AG08395 (cell line): ENCODE results near the gene KAZALD1.
"Not testable (repeated sequence)": the region's sequence is repeated elsewhere in the genome, so short reads cannot be mapped to it uniquely, and the experiment has no call there.

Experiments used
- DNase-seq: peaks from one replicate; pipeline ENCODE4 v3.0.0; 2012; ENCODE audit warnings: mixed read lengths, low spot score

The KAZALD1 gene

GRCh38 chr10:101030496-101031127, 31.2 kb upstream of the KAZALD1 start:
- DNase-seq, result no peak

GRCh38 chr10:101031128-101031795, 30.5 kb upstream of the KAZALD1 start, which contains the start of the genes PDZD7 and SFXN3:
PDZD7 (minus strand) TSS chr10:101031129; CDS start chr10:101030219, 910 bp downstream.
SFXN3 (plus strand) TSS chr10:101031234; CDS start chr10:101034695, 3,461 bp downstream.
- DNase-seq, result peak; percentile 98

- DNase-seq, result peak; percentile 74
These were observed 29.8 kb upstream of the KAZALD1 start for GRCh38 chr10:101031796-101032636.

- DNase-seq, result peak; percentile 91
These were observed 29.1 kb upstream of the KAZALD1 start for GRCh38 chr10:101032637-101033224.

GRCh38 chr10:101033276-101033675, 28.5 kb upstream of the KAZALD1 start:
- DNase-seq, result no peak

GRCh38 chr10:101034404-101034803, 27.4 kb upstream of the KAZALD1 start:
- not testable (repeated sequence) for DNase-seq

GRCh38 chr10:101035314-101035713, 26.5 kb upstream of the KAZALD1 start:
- no peak for DNase-seq

GRCh38 chr10:101035916-101036702, 25.7 kb upstream of the KAZALD1 start:
- DNase-seq, result no peak

- DNase-seq, result no peak
These were observed 25.1 kb upstream of the KAZALD1 start for GRCh38 chr10:101036726-101037125.

- DNase-seq, result no peak
These were observed 23.3 kb upstream of the KAZALD1 start for GRCh38 chr10:101038484-101038883.

GRCh38 chr10:101040061-101040460, 21.7 kb upstream of the KAZALD1 start:
- no peak for DNase-seq

GRCh38 chr10:101040851-101041250, 20.9 kb upstream of the KAZALD1 start:
- no peak for DNase-seq

- DNase-seq, result peak; percentile 92
These were observed 20.5 kb upstream of the KAZALD1 start for GRCh38 chr10:101041252-101041761.

GRCh38 chr10:101042118-101042517, 19.7 kb upstream of the KAZALD1 start:
- no peak for DNase-seq

- peak; percentile 95 for DNase-seq
These were observed 19.0 kb upstream of the KAZALD1 start for GRCh38 chr10:101042667-101043362.

GRCh38 chr10:101043363-101043707, 18.5 kb upstream of the KAZALD1 start:
- no peak for DNase-seq

GRCh38 chr10:101044117-101044516, 17.7 kb upstream of the KAZALD1 start:
- DNase-seq, result no peak

- DNase-seq, result no peak
These were observed 15.2 kb upstream of the KAZALD1 start for GRCh38 chr10:101046332-101047238.

- DNase-seq, result no peak
These were observed 14.5 kb upstream of the KAZALD1 start for GRCh38 chr10:101047268-101047667.
